Body of pancreas (tissue), 4 donors: ENCODE measurements around the gene GSTT2B. TPM values are rescaled to one million over a fixed set of nuclear protein-coding genes. Genes with fewer than 3 reads are reported as not detected.
"Not testable (repeated sequence)": the region's sequence is repeated elsewhere in the genome, so short reads cannot be mapped to it uniquely, and the experiment has no call there.

ENCODE experiments used
- ATAC-seq: fragments of 150-250 bp; one replicate; pipeline ENCODE4 v1.9.1; 2016
- DNase-seq, 4 donors: peaks; one replicate each; pipeline ENCODE4 v3.0.0-alpha.2; 2019
- H3K27ac ChIP-seq, 4 donors: fragments of 200-600 bp; sonication (generic); 1 replicate in 3 of 4; 2 replicates in 1 of 4; pipeline versions ENCODE4 v1.5.1 to v1.6.1; 2016 to 2019; ENCODE audit warnings: mild to moderate bottlenecking in 1 of 4, mixed read lengths in 1 of 4, moderate library complexity in 1 of 4
- H3K27me3 ChIP-seq, 2 donors: fragments of 200-600 bp; sonication (generic); one replicate each; pipeline ENCODE4 v1.6.0; 2016; ENCODE audit warnings: mild to moderate bottlenecking in 1 of 2
- H3K36me3 ChIP-seq, 2 donors: fragments of 200-600 bp; sonication (generic); replicated peaks in 1 of 2; 2 replicates each; pipeline ENCODE4 v1.5.1; 2016; ENCODE audit warnings: low read depth in 2 of 2; ENCODE audit not compliant: insufficient read depth in 1 of 2
- H3K4me1 ChIP-seq: fragments of 200-600 bp; sonication (generic); one replicate; pipeline ENCODE4 v1.6.0; 2016
- H3K4me3 ChIP-seq, 2 donors: fragments of 200-600 bp; sonication (generic); 1 replicate in 1 of 2; 2 replicates in 1 of 2; pipeline ENCODE4 v1.5.1; 2016 to 2019
- H3K9me3 ChIP-seq, 3 donors: fragments of 200-600 bp; sonication (generic); 1 replicate in 2 of 3; 2 replicates in 1 of 3; pipeline ENCODE4 v1.5.1; 2016
- CTCF ChIP-seq, 7 experiments: fragments of 450-650 bp in 4 of 7; fragments of 200-600 bp in 3 of 7; sonication (generic) in 3 of 7; IDR thresholded peaks; one replicate each; pipeline ENCODE4 v1.5.1; 2016 to 2019; ENCODE audit warnings: antibody characterized with exemption in 7 of 7
- POLR2A ChIP-seq, 3 donors: fragments of 450-650 bp; IDR thresholded peaks; one replicate each; pipeline ENCODE4 v1.6.1; 2016; ENCODE audit warnings: antibody characterized with exemption in 3 of 3, mild to moderate bottlenecking in 2 of 3
- WGBS, 2 donors: methylation state at CpG; one replicate each; pipeline ENCODE4 v1.1.5; 2017; 5-methylcytosine and 5-hydroxymethylcytosine counted together
- intact Hi-C: fragments of 100-400 bp; cut with DNase I; formaldehyde crosslinking; loops from one replicate; pipeline ENCODE4 v1.15.1; 2023
- total RNA-seq, 2 donors: library from RNA; depleted of rRNA; stranded (reverse); fragments of >200 nt; gene quantifications; one replicate each; pipeline ENCODE4 v1.1.0, GENCODE V29; 2016

The GSTT2B gene
- total RNA-seq, 2 donors from 2014 or later, result 8.3 to 16.5 TPM

GRCh38 chr22:23951383-23951782 lies 9.6 kb downstream of the GSTT2B start:
- WGBS, 2 donors, result 100% methylated on average over 2 of the region's 2 CpGs
- not testable (repeated sequence) for H3K4me3 ChIP-seq, ATAC-seq, DNase-seq, H3K36me3 ChIP-seq, H3K27me3 ChIP-seq, H3K4me1 ChIP-seq, H3K27ac ChIP-seq, H3K9me3 ChIP-seq
- intact Hi-C loops, result loop anchor here (5.0 kb wide), 1 partner anchor 46 kb away; no protein-coding TSS in a partner anchor

GRCh38 chr22:23949764-23950163 lies 11.2 kb downstream of the GSTT2B start:
- not testable (repeated sequence) for H3K27me3 ChIP-seq, H3K4me1 ChIP-seq, H3K36me3 ChIP-seq, H3K27ac ChIP-seq, H3K4me3 ChIP-seq, DNase-seq, H3K9me3 ChIP-seq, ATAC-seq
- intact Hi-C loops, result loop anchor here (5.0 kb wide), 1 partner anchor 48 kb away; no protein-coding TSS in a partner anchor
- WGBS, 2 donors, result 74 to 77% methylated on average over 16 to 18 of the region's 18 CpGs

- peak in 1 of 4 donors; percentile 37 for DNase-seq
- H3K27ac ChIP-seq, H3K9me3 ChIP-seq, intact Hi-C loops, H3K4me3 ChIP-seq, ATAC-seq, H3K36me3 ChIP-seq, H3K27me3 ChIP-seq, H3K4me1 ChIP-seq: not testable (repeated sequence)
- WGBS, 2 donors, result 38% methylated on average over 3 of the region's 3 CpGs; no CpG with 5 or more reads in 1 of the 2 donors
Measured at GRCh38 chr22:23947391-23947790, 13.6 kb downstream of the GSTT2B start.

- intact Hi-C loops, H3K4me1 ChIP-seq, ATAC-seq, DNase-seq, H3K4me3 ChIP-seq, H3K36me3 ChIP-seq, H3K27ac ChIP-seq, H3K9me3 ChIP-seq, H3K27me3 ChIP-seq: not testable (repeated sequence)
- no CpG with 5 or more reads among the region's 14 CpGs for WGBS, 2 donors
Measured at GRCh38 chr22:23940166-23940565, 20.8 kb downstream of the GSTT2B start.

GRCh38 chr22:23939017-23939357 lies 22.0 kb downstream of the GSTT2B start:
- no peak overlapping the region for H3K27ac ChIP-seq
- no peak overlapping the region for H3K4me3 ChIP-seq
- intact Hi-C loops, result no loop called here

GRCh38 chr22:23938328-23939016 lies 22.5 kb downstream of the GSTT2B start:
- no peak for TF ChIP-seq CTCF (IDR thresholded peaks at IDR 0.05)
- no peak for TF ChIP-seq POLR2A (IDR thresholded peaks at IDR 0.05)
- ATAC-seq, result no peak
- Histone ChIP-seq H3K4me1 (no peaks in the 10 kb centered on the region), H3K9me3 (no peaks in the 10 kb centered on the region), H3K27ac (no peak overlapping the region), H3K27me3 (no peaks in the 10 kb centered on the region), H3K36me3 (no peaks in the 10 kb centered on the region), H3K4me3 (no peak overlapping the region)
- intact Hi-C loops, result no loop called here
- WGBS, 2 donors, result 32 to 59% methylated on average over 4 to 5 of the region's 5 CpGs
- no peak for DNase-seq

More at GRCh38 chr22:23939017-23939357, 22.0 kb downstream of the GSTT2B start:
- Histone ChIP-seq H3K36me3 (no peaks in the 10 kb centered on the region), H3K27me3 (no peaks in the 10 kb centered on the region), H3K4me1 (no peaks in the 10 kb centered on the region), H3K9me3 (no peaks in the 10 kb centered on the region)
- TF ChIP-seq CTCF (IDR thresholded peaks at IDR 0.05), result no peak
- no peak for TF ChIP-seq POLR2A (IDR thresholded peaks at IDR 0.05)
- WGBS, 2 donors, result 67 to 71% methylated on average over 3 of the region's 3 CpGs
- DNase-seq (no peak), ATAC-seq (no peak)

GRCh38 chr22:23926561-23926960 lies 34.4 kb downstream of the GSTT2B start:
- no peak overlapping the region for H3K27ac ChIP-seq
- 67 to 74% methylated on average over 14 of the region's 14 CpGs for WGBS, 2 donors
- H3K4me1 ChIP-seq, result no peaks in the 10 kb centered on the region
- H3K27me3 ChIP-seq, result no peaks in the 10 kb centered on the region
- no peak overlapping the region for H3K4me3 ChIP-seq
- intact Hi-C loops, result loop anchor here (5.0 kb wide), 1 partner anchor 46 kb away; the partner anchor contains the start of gene DDT
- no peaks in the 10 kb centered on the region for H3K9me3 ChIP-seq
- H3K36me3 ChIP-seq, result no peaks in the 10 kb centered on the region
- TF ChIP-seq CTCF (IDR thresholded peaks at IDR 0.05) (no peak), POLR2A (IDR thresholded peaks at IDR 0.05) (no peak)
- no peak for ATAC-seq
- no peak for DNase-seq
